ENCODE measurements around the gene OR5AN1. TPM values are rescaled to one million over a fixed set of nuclear protein-coding genes. Genes with fewer than 3 reads are reported as not detected.

Gene OR5AN1
- total and polyA plus RNA-seq, 2 donors (not counting 1 experiment from before 2014, with no cell fraction given) = not detected

DNA sequence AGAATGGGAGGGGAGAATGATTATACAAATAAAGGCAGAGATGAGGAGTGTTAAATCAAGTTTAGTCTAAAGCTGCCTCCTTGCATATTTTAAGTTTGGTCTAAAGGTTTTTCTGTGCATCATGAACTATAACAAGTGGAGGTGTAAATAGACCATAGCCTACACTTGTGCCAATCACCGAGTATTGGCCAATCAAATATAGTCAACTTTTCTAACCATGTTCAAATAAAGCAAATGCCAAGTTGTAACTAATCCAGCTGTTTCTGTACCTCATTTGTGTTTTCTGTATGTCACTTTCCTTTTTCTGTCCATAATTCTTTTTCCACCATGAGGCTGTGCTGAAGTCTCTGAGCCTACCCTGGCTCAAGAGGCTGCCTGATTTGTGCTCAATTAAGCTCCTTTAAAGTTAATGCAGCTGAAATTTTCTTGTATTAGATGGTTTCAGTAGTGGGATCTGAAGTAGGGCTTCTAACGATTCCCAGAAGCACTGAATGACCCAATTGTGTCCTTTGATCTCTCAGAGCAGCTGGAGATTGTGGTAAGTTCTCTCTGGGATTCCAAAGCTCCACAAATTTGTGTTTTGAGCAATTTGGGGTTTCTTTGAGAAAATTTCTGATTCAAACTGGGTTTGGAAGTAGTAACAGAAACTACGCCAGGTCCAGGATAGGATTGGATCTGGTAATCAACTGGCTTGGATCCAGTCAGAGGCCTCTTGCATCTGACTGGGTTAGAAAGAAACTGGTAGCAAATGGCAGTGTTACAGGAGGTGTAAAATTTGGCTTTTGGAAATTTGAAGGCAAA lies 42.0 kb downstream of the OR5AN1 start:
- Histone ChIP-seq H3K9me3 (ENCODE audit: control extremely low read depth in 1 of 3, control insufficient read depth in 2 of 3, insufficient read depth in 1 of 3, low read length in 2 of 3) (peaks cover 0 to 12% (median 3%) of the 10 kb centered on the region in 3 donors), H4K20me1 (ENCODE audit: control insufficient read depth, insufficient read depth, low read length, poor library complexity, severe bottlenecking) (no peaks in the 10 kb centered on the region), H3K4me3 (ENCODE audit: control extremely low read depth in 1 of 5, extremely low read depth in 1 of 5, insufficient read depth in 1 of 5, low read depth in 2 of 5, low read length in 4 of 5) (no peak overlapping the region), H2AFZ (ENCODE audit: insufficient read depth, low read depth, low read length, poor library complexity, severe bottlenecking) (no peak overlapping the region), H3K36me3 (replicated peaks in 1 of 2; ENCODE audit: control extremely low read depth in 1 of 2, control insufficient read depth in 1 of 2, extremely low read depth in 1 of 2, insufficient read depth in 2 of 2, low read length in 1 of 2) (no peaks in the 10 kb centered on the region), H3K27me3 (replicated peaks in 1 of 4; ENCODE audit: control extremely low read depth in 1 of 4, control insufficient read depth in 3 of 4, insufficient read depth in 4 of 4, low read length in 3 of 4) (no peaks in the 10 kb centered on the region), H3K4me1 (ENCODE audit: control insufficient read depth in 2 of 2, insufficient read depth in 2 of 2, low read length in 2 of 2) (no peaks in the 10 kb centered on the region), H3K4me2 (replicated peaks; ENCODE audit: low read depth, low read length, poor library complexity, severe bottlenecking) (no peak overlapping the region), H3K9ac (ENCODE audit: low read length) (no peak overlapping the region), H3K79me2 (ENCODE audit: control insufficient read depth, insufficient read depth, low read length) (no peaks in the 10 kb centered on the region), H3K27ac (ENCODE audit: low read length in 2 of 2) (no peak overlapping the region)
- Mint-ChIP-seq H3K4me3 (no peak overlapping the region), H3K9me3 (ENCODE audit: insufficient read depth) (peaks cover 4% of the 10 kb centered on the region), H3K27me3 (no peaks in the 10 kb centered on the region), H3K27ac (no peak overlapping the region), H3K4me1 (no peaks in the 10 kb centered on the region)
- DNase-seq (no peak), ATAC-seq (ENCODE audit: low read depth) (no peak)
- TF ChIP-seq, protein P1, sequence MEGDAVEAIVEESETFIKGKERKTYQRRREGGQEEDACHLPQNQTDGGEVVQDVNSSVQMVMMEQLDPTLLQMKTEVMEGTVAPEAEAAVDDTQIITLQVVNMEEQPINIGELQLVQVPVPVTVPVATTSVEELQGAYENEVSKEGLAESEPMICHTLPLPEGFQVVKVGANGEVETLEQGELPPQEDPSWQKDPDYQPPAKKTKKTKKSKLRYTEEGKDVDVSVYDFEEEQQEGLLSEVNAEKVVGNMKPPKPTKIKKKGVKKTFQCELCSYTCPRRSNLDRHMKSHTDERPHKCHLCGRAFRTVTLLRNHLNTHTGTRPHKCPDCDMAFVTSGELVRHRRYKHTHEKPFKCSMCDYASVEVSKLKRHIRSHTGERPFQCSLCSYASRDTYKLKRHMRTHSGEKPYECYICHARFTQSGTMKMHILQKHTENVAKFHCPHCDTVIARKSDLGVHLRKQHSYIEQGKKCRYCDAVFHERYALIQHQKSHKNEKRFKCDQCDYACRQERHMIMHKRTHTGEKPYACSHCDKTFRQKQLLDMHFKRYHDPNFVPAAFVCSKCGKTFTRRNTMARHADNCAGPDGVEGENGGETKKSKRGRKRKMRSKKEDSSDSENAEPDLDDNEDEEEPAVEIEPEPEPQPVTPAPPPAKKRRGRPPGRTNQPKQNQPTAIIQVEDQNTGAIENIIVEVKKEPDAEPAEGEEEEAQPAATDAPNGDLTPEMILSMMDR (IDR thresholded peaks at IDR 0.05) = no peak
- no peak for TF ChIP-seq EZH2 (IDR thresholded peaks at IDR 0.05; ENCODE audit: borderline replicate concordance, insufficient read depth, low read depth, low read length, poor library complexity, severe bottlenecking)
- ChIA-PET POLR2A (no interaction called here), CTCF (interaction anchor here (0.8 to 1.2 kb wide), 3 partner anchors 9 to 29 kb away, joined by 4 read pairs; no protein-coding TSS in a partner anchor)
- WGBS (ENCODE audit: insufficient coverage) = 95% methylated on average over 3 of the region's 3 CpGs
- intact Hi-C loops (cut with micrococcal nuclease) = no loop called here

- DNase-seq (no peak), ATAC-seq (ENCODE audit: low read depth) (no peak)
- ChIA-PET CTCF (interaction anchor here (1.2 kb wide), 1 partner anchor 28 kb away, joined by 4 read pairs; no protein-coding TSS in a partner anchor), POLR2A (no interaction called here)
- Mint-ChIP-seq H3K9me3 (ENCODE audit: insufficient read depth) (peaks cover 4% of the 10 kb centered on the region), H3K4me1 (no peaks in the 10 kb centered on the region), H3K4me3 (no peak overlapping the region), H3K27ac (no peak overlapping the region), H3K27me3 (no peaks in the 10 kb centered on the region)
- H4K20me1 ChIP-seq (ENCODE audit: control insufficient read depth, insufficient read depth, low read length, poor library complexity, severe bottlenecking) = no peaks in the 10 kb centered on the region
- H3K9me3 ChIP-seq (ENCODE audit: control extremely low read depth in 1 of 3, control insufficient read depth in 2 of 3, insufficient read depth in 1 of 3, low read length in 2 of 3) = peaks cover 0 to 12% (median 3%) of the 10 kb centered on the region in 3 donors
- TF ChIP-seq, protein P1 (IDR thresholded peaks at IDR 0.05) = no peak
- TF ChIP-seq EZH2 (IDR thresholded peaks at IDR 0.05; ENCODE audit: borderline replicate concordance, insufficient read depth, low read depth, low read length, poor library complexity, severe bottlenecking) = no peak
- no peaks in the 10 kb centered on the region for H3K36me3 ChIP-seq (replicated peaks in 1 of 2; ENCODE audit: control extremely low read depth in 1 of 2, control insufficient read depth in 1 of 2, extremely low read depth in 1 of 2, insufficient read depth in 2 of 2, low read length in 1 of 2)
- H3K79me2 ChIP-seq (ENCODE audit: control insufficient read depth, insufficient read depth, low read length) = no peaks in the 10 kb centered on the region
- WGBS (ENCODE audit: insufficient coverage) = 83% methylated on average over 1 of the region's 2 CpGs
- no peak overlapping the region for H3K9ac ChIP-seq (ENCODE audit: low read length)
- no peaks in the 10 kb centered on the region for H3K4me1 ChIP-seq (ENCODE audit: control insufficient read depth in 2 of 2, insufficient read depth in 2 of 2, low read length in 2 of 2)
- intact Hi-C loops (cut with micrococcal nuclease) = no loop called here
- H3K4me2 ChIP-seq (replicated peaks; ENCODE audit: low read depth, low read length, poor library complexity, severe bottlenecking) = no peak overlapping the region
- no peak overlapping the region for H3K27ac ChIP-seq (ENCODE audit: low read length in 2 of 2)
- H3K27me3 ChIP-seq (replicated peaks in 1 of 4; ENCODE audit: control extremely low read depth in 1 of 4, control insufficient read depth in 3 of 4, insufficient read depth in 4 of 4, low read length in 3 of 4) = no peaks in the 10 kb centered on the region
- H3K4me3 ChIP-seq (ENCODE audit: control extremely low read depth in 1 of 5, extremely low read depth in 1 of 5, insufficient read depth in 1 of 5, low read depth in 2 of 5, low read length in 4 of 5) = no peak overlapping the region
- H2AFZ ChIP-seq (ENCODE audit: insufficient read depth, low read depth, low read length, poor library complexity, severe bottlenecking) = no peak overlapping the region
Observed at GRCh38 chr11:59401262-59401552, 42.5 kb downstream of the OR5AN1 start.
